Stimulated activated CD4-positive, alpha-beta T cell treated with anti-CD3 and anti-CD28 coated beads, Interleukin-1b, Interleukin-23, amount 100 ng/mL, for 1 hour (primary cell): ENCODE results near the gene PHF23.

Experiments used
- DNase-seq, 2 donors: peaks; one replicate each; pipeline ENCODE4 v3.0.0-alpha.2; 2020; ENCODE audit warnings: low read depth in 2 of 2

PHF23 gene

GRCh38 chr17:7203391-7203790 lies 35.9 kb downstream of the PHF23 start:
- no peak for DNase-seq

GRCh38 chr17:7196651-7197401 lies 42.4 kb downstream of the PHF23 start:
- DNase-seq, result no peak

GRCh38 chr17:7195971-7196370 lies 43.3 kb downstream of the PHF23 start:
- no peak for DNase-seq

GRCh38 chr17:7192271-7192937 lies 46.9 kb downstream of the PHF23 start:
- DNase-seq, result no peak

GRCh38 chr17:7191571-7192270 lies 47.5 kb downstream of the PHF23 start:
- DNase-seq, result no peak

GRCh38 chr17:7191069-7191468 lies 48.2 kb downstream of the PHF23 start:
- DNase-seq, result no peak

- DNase-seq, result no peak
Measured at GRCh38 chr17:7190276-7190917, 48.9 kb downstream of the PHF23 start.

- DNase-seq, result no peak
Measured at GRCh38 chr17:7186241-7186640, 53.0 kb downstream of the PHF23 start.
